ENCODE measurements around the gene XG.

The XG gene

GRCh38 chrX:2712428-2712827, 39.4 kb upstream of the XG start:
- Histone ChIP-seq H3K36me3 (ENCODE audit: control insufficient read depth, insufficient read depth, low read length) (no peaks in the 10 kb centered on the region), H3K79me2 (peaks cover 8% of the 10 kb centered on the region), H2AFZ (no peak overlapping the region), H3K4me1 (no peaks in the 10 kb centered on the region), H3K27ac (no peak overlapping the region), H3K9ac (no peak overlapping the region), H3K9me3 (ENCODE audit: control insufficient read depth, low read length) (no peaks in the 10 kb centered on the region), H3K27me3 (ENCODE audit: control insufficient read depth, insufficient read depth, low read length) (no peaks in the 10 kb centered on the region), H3K4me2 (ENCODE audit: low read length) (no peak overlapping the region), H3K4me3 (ENCODE audit: low read depth, low read length) (no peak overlapping the region)
- no peak for TF ChIP-seq CTCF (IDR thresholded peaks at IDR 0.05)

- Histone ChIP-seq H3K9ac (no peak overlapping the region), H3K36me3 (ENCODE audit: control insufficient read depth, insufficient read depth, low read length) (no peaks in the 10 kb centered on the region)
Measured at GRCh38 chrX:2712890-2713840, 38.7 kb upstream of the XG start.

GRCh38 chrX:2714551-2714950, 37.3 kb upstream of the XG start:
- Histone ChIP-seq H3K4me1 (no peaks in the 10 kb centered on the region), H3K4me2 (ENCODE audit: low read length) (no peak overlapping the region), H3K27ac (no peak overlapping the region), H3K9me3 (ENCODE audit: control insufficient read depth, low read length) (no peaks in the 10 kb centered on the region), H3K4me3 (ENCODE audit: low read depth, low read length) (no peak overlapping the region), H3K79me2 (no peaks in the 10 kb centered on the region), H3K36me3 (ENCODE audit: control insufficient read depth, insufficient read depth, low read length) (no peaks in the 10 kb centered on the region), H3K27me3 (ENCODE audit: control insufficient read depth, insufficient read depth, low read length) (no peaks in the 10 kb centered on the region), H3K9ac (no peak overlapping the region), H2AFZ (no peak overlapping the region)
- no peak for TF ChIP-seq CTCF (IDR thresholded peaks at IDR 0.05)

More at GRCh38 chrX:2712890-2713840, 38.7 kb upstream of the XG start:
- Histone ChIP-seq H2AFZ (no peak overlapping the region), H3K27ac (no peak overlapping the region), H3K4me3 (ENCODE audit: low read depth, low read length) (no peak overlapping the region), H3K79me2 (peaks cover 4% of the 10 kb centered on the region), H3K27me3 (ENCODE audit: control insufficient read depth, insufficient read depth, low read length) (no peaks in the 10 kb centered on the region), H3K9me3 (ENCODE audit: control insufficient read depth, low read length) (no peaks in the 10 kb centered on the region), H3K4me1 (no peaks in the 10 kb centered on the region), H3K4me2 (ENCODE audit: low read length) (no peak overlapping the region)
- no peak for TF ChIP-seq CTCF (IDR thresholded peaks at IDR 0.05)

GRCh38 chrX:2715066-2715600, 36.7 kb upstream of the XG start:
- Histone ChIP-seq H3K27me3 (ENCODE audit: control insufficient read depth, insufficient read depth, low read length) (no peaks in the 10 kb centered on the region), H3K9ac (no peak overlapping the region), H3K4me1 (no peaks in the 10 kb centered on the region), H3K4me2 (ENCODE audit: low read length) (no peak overlapping the region), H3K36me3 (ENCODE audit: control insufficient read depth, insufficient read depth, low read length) (no peaks in the 10 kb centered on the region), H2AFZ (no peak overlapping the region), H3K79me2 (no peaks in the 10 kb centered on the region), H3K4me3 (ENCODE audit: low read depth, low read length) (no peak overlapping the region), H3K9me3 (ENCODE audit: control insufficient read depth, low read length) (no peaks in the 10 kb centered on the region), H3K27ac (no peak overlapping the region)
- TF ChIP-seq CTCF (IDR thresholded peaks at IDR 0.05) = no peak

Data from parathyroid adenoma (tissue), 2 donors.